HG03064 (cell line): Measurements from ENCODE around the gene HAGHL.
"Not testable (repeated sequence)": the region's sequence is repeated elsewhere in the genome, so short reads cannot be mapped to it uniquely, and the experiment has no call there.

ENCODE experiments used
- ATAC-seq: cut with Tn5 transposase; IDR thresholded peaks from one replicate; pipeline ENCODE4 v1.9.1; 2021; ENCODE audit warnings: low read depth; ENCODE audit not compliant: unreplicated experiment

Gene HAGHL

DNA sequence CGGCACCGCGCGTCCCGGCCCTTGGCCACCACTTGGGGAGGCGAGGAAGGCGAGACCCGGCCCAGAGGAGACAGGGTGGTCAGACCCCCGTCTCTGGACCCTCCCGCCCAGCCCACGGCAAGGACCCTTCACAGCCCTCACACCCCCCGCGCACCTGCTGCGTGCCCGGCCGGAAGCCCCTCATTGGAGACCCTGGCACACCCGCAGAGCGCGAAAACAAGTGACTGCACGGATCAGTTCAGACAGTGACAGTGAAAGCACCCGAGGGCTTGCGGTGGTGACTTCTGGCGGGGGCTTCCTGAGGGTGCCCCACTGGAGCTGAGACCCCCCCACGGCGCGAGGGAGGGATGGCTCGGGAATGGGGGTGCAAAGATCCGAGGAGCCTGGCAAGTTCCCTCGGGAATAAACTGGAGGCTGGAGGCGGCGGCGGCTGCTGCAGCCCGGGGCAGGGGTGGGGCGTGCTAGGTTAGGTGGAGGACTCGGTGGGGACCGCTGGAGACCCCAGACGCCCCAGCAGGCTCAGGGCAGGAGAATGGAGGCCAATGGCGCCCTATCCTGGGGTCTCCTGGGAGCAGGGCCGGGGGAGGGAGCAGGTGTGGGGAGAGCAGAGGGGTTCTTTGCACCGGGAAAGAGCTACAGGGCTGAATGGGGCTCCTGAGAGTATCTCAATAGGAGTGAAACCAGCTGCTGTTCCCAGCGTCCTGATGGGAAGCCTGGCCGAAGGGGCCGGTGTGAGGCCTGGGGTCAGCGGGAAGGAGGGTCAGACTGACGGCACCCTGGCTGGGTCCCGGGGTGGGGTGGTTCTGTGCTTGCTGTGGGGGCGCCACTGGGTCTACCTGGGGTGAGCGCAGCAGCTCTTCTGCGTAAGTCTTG is 20.5 kb upstream of the HAGHL start:
- no peak for ATAC-seq

DNA sequence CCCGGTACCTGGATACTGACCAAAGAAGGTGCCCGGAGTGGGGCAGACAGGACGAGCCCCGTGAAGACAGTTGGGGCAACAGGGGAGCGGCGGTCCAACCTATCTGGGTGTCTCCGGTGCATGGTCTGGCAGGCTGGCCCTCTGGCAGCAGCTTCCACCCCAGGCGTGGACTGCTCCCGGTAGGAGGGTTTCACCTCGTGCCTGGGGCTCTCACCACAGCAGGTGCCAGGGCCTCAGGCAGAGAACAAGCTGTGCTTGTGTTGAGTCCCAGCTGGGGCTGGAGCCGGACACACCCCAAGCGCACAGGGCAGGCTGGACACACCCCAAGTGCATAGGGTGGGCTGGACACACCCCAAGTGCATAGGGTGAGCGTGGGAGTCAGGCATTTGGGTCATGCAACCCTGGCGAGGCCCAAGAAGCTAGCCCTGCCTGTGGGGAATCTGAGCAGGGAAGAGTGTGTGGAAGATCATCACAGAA is 19.8 kb upstream of the HAGHL start:
- ATAC-seq, result no peak

DNA sequence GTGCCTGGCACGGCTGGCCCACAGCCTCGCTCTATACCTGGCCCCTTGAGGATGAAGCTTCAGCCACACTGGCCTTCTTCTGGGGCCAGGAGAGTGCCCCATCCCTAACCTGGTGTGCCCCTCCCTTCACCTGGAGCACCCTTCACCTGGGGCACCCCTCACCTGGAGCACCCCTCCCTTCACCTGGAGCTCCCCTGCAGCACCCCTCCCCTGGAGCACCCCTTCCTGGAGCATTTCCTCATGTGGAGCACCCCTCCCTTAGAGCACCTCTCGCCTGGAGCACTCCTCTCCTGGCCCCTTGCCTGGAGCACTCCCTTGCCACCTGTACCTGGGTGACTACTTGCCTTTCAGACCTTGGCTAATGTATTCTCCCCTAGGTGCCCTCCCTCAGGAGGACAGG is 18.9 kb upstream of the HAGHL start:
- ATAC-seq, result no peak

DNA sequence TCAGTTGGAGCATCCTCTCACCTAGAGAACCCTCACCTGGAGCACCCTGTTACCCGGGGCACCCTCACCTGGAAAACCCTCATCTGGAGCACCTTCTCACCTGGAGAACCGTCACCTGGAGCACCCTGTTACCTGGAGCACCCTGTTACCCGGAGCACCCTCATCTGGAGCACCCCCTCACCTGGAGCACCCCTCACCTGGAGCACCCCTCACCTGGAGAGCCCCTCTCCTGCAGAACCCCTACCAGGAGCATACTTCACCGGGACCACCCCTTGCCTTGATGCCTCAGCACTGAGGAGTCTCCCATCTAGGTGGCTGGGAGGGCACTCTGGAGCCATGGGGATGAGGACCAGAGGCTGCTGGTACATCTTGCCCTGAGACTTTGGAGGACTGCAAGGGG is 17.9 kb upstream of the HAGHL start:
- no peak for ATAC-seq

DNA sequence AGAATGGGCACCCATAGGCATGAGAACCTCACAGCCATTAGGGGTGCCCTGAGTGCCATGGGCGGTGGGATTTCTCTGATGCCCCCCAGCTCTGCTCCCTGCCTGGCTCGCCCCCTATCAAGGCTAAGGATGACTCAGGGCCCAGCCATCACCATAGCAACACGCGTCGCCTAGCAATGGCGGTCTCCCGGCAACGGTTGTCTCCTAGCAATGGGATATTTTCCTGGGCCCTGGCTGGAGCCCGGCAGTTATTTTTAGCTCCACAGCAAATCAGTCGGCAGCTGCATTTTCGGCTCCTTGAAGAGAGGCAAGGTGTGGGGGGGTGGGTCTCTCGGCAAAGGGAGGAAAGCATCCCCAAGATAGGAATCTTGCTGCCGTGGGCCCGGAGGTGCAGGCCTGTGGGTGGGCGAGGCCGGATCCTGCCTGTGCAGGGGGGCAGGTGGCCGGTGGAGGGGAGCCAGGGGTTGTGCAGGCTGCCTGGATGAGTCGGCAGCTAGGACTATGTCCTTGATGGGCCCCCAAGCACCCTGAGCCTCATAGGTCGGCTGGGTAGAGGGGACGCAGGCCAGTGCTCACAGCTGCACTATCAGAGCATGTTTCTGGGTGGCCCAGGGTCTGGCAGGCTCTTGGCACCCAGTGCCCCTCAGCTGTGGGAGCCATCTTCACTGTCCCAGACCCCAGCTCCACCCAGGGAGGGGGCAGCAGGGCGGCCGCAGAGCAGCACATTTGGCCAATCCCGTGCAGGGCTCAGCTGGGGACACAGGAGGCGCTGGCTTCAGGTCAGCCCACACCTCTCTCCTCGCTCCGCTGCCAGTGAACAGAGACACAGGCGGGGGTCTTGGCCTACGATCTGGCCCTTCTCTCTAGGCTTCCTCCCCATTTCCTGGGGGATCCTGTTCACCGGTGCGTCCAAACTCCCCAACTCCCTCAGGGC is 17.1 kb upstream of the HAGHL start:
- no peak for ATAC-seq

DNA sequence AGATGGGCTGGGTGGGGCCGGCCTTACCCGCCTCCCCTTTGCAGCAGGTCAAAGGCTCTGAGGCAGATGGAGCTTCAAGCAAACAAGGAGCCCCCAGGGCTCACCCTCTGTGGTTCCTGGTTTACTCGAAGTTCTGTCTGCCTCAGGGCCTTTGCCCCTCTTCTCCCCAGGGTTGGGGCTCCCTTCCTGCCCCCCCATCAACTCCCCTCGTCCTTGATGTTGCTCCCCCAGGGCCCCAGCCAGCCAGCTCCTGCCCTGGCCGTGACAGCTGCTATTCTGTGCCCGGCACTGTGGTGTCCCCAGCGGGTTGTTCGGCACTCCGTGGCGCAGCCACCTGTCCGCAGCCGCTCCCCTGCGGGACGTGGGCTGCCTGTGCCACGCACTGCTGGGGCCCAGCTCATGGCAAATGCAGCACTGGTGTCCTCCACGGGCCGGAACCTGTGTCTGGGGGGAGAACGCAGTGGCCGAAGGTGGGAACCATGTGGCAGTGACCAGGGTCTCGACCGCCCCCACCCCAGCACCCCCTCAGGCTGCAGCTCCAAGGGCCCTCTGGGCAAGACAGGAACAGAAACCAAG is 16.3 kb upstream of the HAGHL start:
- ATAC-seq, result no peak

DNA sequence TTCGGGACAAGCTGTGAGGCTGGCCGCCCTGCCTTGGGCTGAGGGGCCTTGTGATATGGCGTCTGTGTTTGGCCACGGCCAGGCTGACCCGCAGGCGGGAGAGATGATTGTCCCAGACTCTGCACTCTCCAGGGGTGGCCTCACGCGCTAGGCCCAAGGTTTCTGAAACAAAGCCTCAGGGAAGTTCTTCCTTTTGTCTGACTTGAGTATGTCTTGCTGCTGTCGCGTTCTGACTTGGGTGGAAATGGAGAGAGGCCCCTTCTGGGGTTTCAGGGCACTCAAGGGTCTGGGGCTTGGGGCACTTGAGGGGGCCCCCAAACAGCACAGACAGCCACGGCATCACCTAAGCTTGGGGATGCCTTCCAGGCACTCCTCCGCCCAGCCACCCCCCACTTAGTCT is 15.8 kb upstream of the HAGHL start:
- no peak for ATAC-seq

DNA sequence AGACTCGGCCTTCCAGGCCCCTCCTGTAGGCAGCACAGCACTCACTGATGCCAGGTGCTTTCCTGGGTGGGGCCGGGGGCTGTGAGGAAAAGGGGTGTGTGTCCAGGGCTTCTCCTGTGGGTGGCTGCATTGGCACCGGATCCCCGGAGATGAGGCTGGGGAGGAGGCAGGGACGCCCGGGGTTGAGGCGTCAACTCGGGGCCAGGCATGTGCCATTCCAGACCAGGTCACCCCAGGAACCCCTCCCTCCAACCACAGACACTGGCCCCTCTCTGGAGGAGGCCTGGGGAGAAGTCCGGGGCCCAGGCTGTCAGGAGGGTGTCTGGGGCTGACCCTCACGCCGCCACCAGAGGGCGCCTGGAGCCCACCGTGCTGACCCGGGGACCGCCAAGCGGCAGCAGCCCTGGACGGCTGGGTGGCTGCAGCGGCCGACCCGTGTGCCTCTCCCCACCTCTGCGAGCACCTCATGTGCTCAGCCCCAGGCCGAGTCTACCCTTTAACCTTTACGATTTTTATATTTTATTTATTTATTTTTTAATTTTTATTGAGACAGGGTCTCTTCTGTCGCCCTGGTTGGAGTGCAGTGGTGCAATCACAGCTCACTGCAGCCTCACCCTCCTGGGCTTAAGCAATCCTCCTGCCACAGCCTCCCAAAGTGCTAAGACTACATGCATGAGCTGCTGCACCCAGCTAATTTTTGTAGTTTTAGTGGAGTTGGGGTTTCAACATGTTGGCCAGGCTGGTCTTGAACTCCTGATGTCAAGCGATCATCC is 15.2 kb upstream of the HAGHL start:
- ATAC-seq, result no peak

DNA sequence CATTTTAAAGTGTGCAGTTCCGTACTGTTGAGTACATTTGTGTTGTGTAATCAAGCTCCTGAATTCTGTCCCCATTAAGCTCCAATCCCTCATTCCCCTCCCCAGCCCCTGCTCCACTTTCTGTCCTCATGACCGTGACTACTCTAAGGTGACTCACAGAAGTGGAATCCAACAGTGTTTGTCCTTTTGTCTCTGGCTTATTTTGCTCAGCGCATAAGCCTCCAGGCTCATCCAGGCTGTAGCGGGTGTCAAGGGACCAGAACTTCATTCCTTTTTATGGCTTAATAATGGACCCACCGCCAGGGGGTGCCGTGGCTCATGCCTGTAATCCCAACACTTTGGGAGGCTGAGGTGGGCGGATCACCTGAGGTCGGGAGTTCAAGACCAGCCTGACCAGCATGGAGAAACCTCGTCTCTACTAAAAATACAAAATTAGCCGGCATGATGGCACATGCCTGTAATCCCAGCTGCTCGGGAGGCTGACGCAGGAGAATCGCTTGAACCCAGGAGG is 14.1 kb upstream of the HAGHL start:
- ATAC-seq, result not testable (repeated sequence)

DNA sequence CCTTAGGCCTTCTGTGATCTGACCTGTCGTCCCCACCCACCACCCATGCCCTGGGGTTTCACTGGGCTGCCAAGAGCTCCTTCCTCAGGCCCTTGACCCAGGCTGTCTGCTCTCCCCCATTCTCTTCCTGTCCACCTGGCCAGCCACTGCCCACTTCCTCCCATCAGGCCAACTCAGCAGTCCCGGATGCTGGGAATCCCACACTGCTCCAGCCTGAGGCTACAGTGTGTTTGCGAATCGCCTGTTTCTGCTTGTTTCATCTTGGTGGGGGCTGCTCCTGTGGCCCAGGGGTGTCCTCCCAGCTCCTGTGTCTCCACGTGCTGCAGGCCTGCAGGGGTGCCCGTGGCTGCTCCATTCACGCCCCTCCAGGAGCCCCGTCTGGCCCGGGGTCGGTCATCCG is 12.8 kb upstream of the HAGHL start:
- no peak for ATAC-seq

DNA sequence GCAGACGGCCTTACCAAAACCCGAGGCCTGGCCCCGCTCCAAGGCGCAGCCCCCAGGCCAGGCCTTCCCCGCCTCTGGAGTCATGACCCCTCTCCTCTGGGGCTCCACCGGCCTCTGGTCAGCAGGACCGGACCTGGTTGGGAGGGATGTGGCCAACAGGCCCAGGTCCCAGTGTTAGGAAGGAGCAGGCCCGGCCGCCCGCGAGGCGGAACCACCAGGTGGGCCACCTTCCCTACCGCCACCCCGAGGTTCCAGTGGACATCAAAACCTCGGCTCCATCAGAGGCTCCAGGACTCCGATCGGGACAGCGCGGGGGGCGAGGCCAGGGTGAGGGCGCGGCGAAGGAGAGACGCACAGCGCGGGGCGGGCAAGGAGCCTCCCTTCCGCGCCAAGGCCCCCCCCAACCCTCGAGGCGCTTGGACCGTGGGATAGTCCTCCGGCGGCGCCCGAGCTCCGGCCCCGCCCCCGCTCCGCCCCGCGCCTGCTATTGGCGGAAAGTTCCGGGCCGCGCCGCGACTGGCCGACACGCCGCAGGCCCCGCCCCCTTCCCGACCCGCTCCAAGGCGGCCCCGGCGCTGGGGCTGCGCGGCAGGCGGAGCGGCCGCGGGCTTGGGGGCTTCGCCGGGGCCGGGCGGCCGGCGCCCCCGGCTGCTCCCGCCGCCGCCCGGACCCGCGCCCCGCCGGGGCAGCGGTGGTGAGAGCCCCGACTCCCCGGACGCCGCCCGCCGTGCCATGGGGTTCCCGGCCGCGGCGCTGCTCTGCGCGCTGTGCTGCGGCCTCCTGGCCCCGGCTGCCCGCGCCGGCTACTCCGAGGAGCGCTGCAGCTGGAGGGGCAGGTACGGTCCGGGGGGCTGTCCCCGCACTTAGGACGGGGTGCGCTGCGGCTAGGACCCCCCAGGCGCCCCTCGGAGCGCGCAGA is 12.1 kb upstream of the HAGHL start, which contains the start of gene METRN:
TSS of gene METRN (plus strand) at position 561 of the 919 bp plus-strand sequence. CDS start at position 733, 172 bp downstream.
- ATAC-seq, result peak; percentile 59

DNA sequence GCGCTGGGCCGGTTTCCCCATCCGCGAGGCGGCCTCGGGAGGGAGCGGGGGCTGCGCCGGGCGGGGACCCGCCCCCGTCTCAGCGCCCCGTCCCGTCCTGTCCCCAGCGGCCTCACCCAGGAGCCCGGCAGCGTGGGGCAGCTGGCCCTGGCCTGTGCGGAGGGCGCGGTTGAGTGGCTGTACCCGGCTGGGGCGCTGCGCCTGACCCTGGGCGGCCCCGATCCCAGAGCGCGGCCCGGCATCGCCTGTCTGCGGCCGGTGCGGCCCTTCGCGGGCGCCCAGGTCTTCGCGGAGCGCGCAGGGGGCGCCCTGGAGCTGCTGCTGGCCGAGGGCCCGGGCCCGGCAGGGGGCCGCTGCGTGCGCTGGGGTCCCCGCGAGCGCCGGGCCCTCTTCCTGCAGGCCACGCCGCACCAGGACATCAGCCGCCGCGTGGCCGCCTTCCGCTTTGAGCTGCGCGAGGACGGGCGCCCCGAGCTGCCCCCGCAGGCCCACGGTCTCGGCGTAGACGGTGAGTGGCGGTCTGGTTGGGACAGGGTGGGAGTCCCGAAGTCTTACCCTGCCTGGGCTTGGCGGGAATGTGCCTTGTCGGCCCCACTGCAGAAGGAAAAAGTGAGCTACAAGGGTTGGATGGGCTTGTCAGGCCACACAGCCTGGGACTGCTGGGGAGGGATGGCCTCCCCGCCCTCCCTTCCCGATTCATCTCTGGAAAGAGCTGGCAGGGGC is 11.3 kb upstream of the HAGHL start:
- ATAC-seq, result peak; percentile 12

DNA sequence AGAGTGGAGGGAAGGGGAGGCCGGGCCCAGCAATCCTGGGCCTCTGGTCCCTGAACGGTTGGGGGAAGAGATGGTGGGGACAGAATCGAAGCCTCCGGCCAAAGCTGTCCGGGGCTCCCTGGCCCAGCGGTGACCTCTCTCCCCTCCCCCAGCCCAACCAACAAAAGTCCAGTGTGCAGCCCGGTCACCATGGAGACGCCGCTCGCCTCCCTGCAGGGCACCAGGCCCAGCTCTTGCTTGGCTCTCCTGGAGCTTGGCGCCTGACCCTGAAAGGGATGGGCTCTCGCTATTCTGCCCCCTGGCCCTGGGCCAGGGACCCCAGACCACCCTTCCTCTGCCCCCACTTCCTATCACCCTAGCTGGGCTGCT is 10.7 kb upstream of the HAGHL start:
- ATAC-seq, result no peak

DNA sequence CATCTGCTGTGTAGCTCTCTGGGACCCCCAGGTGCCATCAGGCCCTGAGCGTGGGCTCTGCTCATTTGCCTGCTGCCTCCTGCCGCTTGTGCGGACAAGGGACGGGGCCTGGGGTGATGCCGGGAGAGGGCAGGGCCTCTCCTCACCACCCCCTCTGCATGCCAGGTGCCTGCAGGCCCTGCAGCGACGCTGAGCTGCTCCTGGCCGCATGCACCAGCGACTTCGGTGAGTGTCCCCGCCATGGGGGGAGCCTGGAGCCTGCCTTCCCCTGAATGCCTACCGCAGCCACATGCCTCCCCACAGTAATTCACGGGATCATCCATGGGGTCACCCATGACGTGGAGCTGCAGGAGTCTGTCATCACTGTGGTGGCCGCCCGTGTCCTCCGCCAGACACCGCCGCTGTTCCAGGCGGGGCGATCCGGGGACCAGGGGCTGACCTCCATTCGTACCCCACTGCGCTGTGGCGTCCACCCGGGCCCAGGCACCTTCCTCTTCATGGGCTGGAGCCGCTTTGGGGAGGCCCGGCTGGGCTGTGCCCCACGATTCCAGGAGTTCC is 10.1 kb upstream of the HAGHL start:
- ATAC-seq, result no peak

DNA sequence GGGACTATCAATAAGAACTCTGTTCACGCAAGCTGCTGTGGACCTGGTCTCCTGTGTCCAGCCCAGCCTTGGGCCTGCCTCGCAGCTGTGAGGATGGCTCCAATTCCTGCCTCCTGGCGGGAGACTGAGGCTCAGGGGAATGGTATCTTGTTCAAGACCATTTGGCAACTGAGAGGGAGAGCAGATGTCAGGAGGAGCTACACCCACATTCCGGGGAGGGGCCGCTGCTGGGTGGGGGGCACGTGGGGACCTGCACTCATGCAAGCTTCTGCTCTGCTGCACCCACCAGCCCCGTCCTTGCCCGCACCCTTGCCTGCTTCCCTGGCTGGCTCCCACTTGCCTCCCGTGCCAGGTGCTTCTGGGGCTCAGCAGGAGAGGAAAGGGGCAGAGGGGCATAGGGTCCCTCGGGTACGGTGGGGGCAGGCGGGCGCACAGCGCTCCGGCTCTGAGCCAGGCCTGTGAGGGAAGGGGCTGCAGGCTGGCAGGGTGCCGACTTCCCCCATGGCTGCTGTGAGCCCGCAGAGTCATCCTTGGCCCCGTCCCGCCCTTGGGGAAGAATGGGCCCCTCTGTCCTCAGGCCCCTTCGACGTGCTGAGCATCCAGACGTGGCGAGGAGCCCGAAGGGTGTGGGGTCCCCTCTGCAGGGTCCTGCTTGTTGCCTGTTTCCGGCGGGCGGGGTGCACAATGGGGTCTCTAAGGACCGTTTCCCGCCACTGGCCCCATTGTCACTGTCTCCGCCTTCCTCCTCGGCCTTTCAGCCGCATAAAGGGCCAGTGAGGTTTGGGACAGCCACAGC is 9.3 kb upstream of the HAGHL start:
- no peak for ATAC-seq

DNA sequence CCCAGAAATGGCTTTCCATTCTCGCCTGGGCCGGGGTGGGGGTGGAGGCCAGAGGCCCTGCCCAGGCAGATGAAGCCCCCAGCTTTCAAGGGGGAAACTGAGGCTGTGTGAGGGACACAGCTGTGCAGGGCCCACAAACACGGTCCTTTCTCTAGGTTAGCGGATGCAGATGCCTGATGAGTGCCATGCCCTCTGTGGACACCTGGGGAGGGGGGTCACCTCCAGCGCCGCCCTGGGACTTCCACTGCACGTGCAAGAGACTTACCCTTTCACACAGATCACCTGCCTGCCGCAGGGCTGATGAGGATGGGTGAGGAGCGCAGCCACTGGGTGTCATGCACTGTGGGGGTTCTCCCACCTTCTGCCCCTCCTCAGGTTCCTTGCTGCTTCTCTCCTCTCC is 8.5 kb upstream of the HAGHL start:
- no peak for ATAC-seq

DNA sequence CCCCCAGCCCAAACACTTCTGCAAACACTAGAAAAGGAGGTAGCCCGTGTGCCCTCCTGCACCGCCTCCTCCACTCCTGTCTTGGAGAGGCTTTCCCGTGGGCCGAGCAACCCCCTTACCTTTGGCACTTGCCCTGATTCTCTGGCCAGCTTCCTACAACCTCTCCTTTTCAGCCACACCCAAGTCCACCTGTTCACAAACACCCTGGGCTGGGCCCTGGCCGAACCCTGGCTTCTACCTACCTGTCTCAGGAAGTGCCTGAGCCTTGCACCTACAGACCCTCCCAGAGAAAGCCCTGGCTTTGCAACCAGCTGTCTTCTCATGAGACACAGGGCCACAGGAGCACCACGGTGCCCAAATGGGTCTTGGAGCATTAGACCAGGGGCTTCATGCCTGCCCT is 8.0 kb upstream of the HAGHL start:
- no peak for ATAC-seq
